GM13976 (cell line): ENCODE measurements around the gene MEX3D.

Experiments used
- DNase-seq: peaks from one replicate; pipeline ENCODE4 v3.0.0; 2012; ENCODE audit warnings: low spot score
- CTCF ChIP-seq: IDR thresholded peaks from 2 replicates; pipeline ENCODE4 v1.5.1; 2012; ENCODE audit warnings: borderline replicate concordance, mild to moderate bottlenecking; ENCODE audit not compliant: insufficient read depth; ENCODE audit errors: extremely low read depth, missing control alignments, control extremely low read depth
- in situ Hi-C: fragments of 300-500 bp; cut with MboI; formaldehyde crosslinking; loops from one replicate; pipeline ENCODE4 v1.12.0; 2022; ENCODE audit warnings: low sequenced_read_pairs, mixed read lengths, inconsistent platforms; ENCODE audit not compliant: unreplicated experiment

The MEX3D gene

DNA sequence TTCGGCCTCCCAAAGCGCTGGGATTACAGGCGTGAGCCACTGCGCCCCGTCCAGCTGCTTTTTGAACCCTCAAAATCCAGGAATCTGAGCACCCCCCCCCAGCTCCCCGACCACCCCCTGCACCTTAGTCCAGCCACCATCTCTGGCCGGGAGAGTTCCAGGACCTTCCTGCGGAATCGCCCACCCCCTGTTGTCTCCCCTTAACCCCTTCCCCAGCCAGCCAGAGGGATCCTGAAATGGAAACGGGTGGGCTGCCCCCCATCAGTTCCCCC, 25.3 kb upstream of the MEX3D start:
- TF ChIP-seq CTCF, result no peak
- DNase-seq, result no peak
- in situ Hi-C loops, result no loop called here

- TF ChIP-seq CTCF, result no peak
- in situ Hi-C loops, result no loop called here
- DNase-seq, result peak; percentile 98
Measured at GRCh38 chr19:1592755-1593500, 24.8 kb upstream of the MEX3D start, which contains the start of gene MBD3. Gene MBD3, minus strand, starts transcription at chr19:1592865. Its CDS starts 234 bp downstream, at chr19:1592631.

DNA sequence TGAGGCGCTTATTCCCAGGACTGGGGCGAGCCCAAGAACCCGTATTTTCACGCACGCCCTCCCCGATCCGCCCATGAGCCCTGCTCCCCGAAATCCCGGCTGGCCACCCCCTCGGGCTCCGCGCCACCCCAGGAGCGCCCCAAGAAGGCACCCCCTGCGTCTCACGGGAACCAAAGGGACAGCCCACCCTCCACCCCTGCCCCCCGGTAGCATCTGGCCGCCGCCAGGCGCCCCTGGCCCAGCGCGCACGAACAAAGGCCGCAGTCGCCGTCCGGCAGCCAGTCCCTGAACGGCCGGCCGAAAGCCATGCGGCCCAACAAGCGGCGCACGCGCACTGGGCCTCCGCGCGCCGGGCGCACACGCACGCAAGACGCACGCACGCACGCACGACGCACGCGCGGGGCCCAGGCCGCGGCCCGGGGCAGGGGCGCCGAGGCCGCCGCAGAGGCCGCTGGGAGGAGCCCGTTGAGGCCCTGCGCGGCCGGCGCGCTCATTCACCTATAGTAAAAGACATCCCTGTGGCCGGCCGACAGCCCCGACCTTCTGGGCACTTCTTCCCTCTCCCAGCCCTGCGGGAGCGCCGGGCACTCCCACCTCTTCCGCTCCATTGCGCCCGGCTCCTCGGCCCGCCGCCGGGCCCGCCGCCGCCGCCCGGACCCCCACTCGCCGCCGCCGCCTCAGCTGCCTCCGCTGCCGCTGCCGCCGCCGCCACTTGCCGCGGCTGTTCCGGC, 24.1 kb upstream of the MEX3D start:
- TF ChIP-seq CTCF, result no peak
- DNase-seq, result peak; percentile 97
- in situ Hi-C loops, result no loop called here

DNA sequence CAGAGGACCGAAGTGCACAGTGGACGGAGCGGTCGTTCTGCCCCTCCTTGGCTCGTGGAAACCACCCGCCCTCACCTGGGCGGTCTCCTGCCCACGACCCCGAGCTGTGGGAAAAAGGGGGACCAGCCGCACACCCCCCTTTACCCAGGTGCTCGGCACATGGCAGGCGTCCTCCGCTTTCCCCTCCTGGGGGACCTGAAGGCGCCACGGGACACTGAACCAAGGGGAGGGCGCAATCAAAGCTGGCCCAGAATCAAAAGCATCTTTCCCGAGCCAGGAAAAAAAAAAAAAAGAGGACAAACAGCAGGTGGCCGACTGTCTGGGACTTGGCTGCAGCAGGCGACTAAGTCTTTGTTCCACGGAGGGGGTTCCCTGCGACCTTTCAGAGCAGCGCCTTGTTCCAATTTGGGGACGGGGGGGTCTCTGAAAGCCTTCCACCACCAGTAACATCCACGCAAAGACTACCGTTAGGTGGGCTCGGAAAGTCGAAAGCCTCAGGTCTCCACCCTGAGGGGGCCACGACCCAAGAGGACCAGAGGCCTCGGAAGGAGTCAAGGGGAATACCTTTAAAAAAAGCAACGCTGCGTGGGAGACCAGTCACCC, 23.4 kb upstream of the MEX3D start:
- DNase-seq, result no peak
- no peak for TF ChIP-seq CTCF
- in situ Hi-C loops, result no loop called here

GRCh38 chr19:1590641-1591397, 22.7 kb upstream of the MEX3D start:
- in situ Hi-C loops, result no loop called here
- TF ChIP-seq CTCF, result peak; percentile 62
- DNase-seq, result peak; percentile 76

GRCh38 chr19:1587872-1588271, 19.7 kb upstream of the MEX3D start:
- no peak for DNase-seq
- in situ Hi-C loops, result no loop called here
- TF ChIP-seq CTCF, result no peak
